Thyroid gland (tissue), 4 donors: ENCODE data around the gene MDGA2. TPM values are rescaled to one million over a fixed set of nuclear protein-coding genes. Genes with fewer than 3 reads are reported as not detected.

Experiments used
- DNase-seq, 2 donors: peaks; one replicate each; pipeline ENCODE4 v3.0.0-alpha.2; 2019
- H3K27ac ChIP-seq, 3 donors: fragments of 200-600 bp; sonication (generic); 1 replicate in 2 of 3; 2 replicates in 1 of 3; pipeline ENCODE4 v1.5.1; 2016 to 2019; ENCODE audit warnings: mild to moderate bottlenecking in 1 of 3, moderate library complexity in 1 of 3
- H3K27me3 ChIP-seq: fragments of 200-600 bp; sonication (generic); one replicate; pipeline ENCODE4 v1.5.1; 2019
- H3K36me3 ChIP-seq, 2 donors: fragments of 200-600 bp; sonication (generic); one replicate each; pipeline ENCODE4 v1.5.1; 2016 to 2019
- H3K4me1 ChIP-seq, 2 donors: fragments of 200-600 bp; sonication (generic); one replicate each; pipeline ENCODE4 v1.5.1; 2017 to 2019
- H3K4me3 ChIP-seq, 3 donors: fragments of 200-600 bp; sonication (generic); replicated peaks in 1 of 3; 1 replicate in 2 of 3; 2 replicates in 1 of 3; pipeline ENCODE4 v1.5.1; 2016; ENCODE audit warnings: mild to moderate bottlenecking in 1 of 3
- H3K9me3 ChIP-seq: fragments of 200-600 bp; sonication (generic); one replicate; pipeline ENCODE4 v1.5.1; 2017
- POLR2A ChIP-seq, 2 donors: fragments of 450-650 bp; IDR thresholded peaks; one replicate each; pipeline ENCODE4 v1.6.1; 2017; ENCODE audit warnings: antibody characterized with exemption in 2 of 2, mild to moderate bottlenecking in 2 of 2, moderate library complexity in 1 of 2
- WGBS, 2 donors: methylation state at CpG; one replicate each; pipeline ENCODE4 v1.1.5; 2017; 5-methylcytosine and 5-hydroxymethylcytosine counted together
- intact Hi-C: fragments of 100-400 bp; cut with DNase I; formaldehyde crosslinking; loops from one replicate; pipeline ENCODE4 v1.15.1; 2023
- total RNA-seq, 4 donors: library from RNA; depleted of rRNA; stranded (reverse); fragments of >200 nt; gene quantifications; one replicate each; pipeline ENCODE4 v1.2.3, GENCODE V29; 2016
- TF ChIP-seq, protein P1 (sequence below), 6 experiments: fragments of 200-600 bp in 3 of 6; fragments of 450-650 bp in 3 of 6; sonication (generic) in 3 of 6; IDR thresholded peaks; one replicate each; pipeline ENCODE4 v1.5.1; 2016 to 2019; ENCODE audit warnings: antibody characterized with exemption in 6 of 6, mild to moderate bottlenecking in 2 of 6, inconsistent platforms in 1 of 6, moderate library complexity in 1 of 6

MDGA2 gene
- total RNA-seq, 4 donors from 2014 or later, result not detected

GRCh38 chr14:47039336-47039735, 636.1 kb downstream of the MDGA2 start:
- no peak for DNase-seq
- H3K4me3 ChIP-seq, result no peak overlapping the region
- TF ChIP-seq, protein P1, sequence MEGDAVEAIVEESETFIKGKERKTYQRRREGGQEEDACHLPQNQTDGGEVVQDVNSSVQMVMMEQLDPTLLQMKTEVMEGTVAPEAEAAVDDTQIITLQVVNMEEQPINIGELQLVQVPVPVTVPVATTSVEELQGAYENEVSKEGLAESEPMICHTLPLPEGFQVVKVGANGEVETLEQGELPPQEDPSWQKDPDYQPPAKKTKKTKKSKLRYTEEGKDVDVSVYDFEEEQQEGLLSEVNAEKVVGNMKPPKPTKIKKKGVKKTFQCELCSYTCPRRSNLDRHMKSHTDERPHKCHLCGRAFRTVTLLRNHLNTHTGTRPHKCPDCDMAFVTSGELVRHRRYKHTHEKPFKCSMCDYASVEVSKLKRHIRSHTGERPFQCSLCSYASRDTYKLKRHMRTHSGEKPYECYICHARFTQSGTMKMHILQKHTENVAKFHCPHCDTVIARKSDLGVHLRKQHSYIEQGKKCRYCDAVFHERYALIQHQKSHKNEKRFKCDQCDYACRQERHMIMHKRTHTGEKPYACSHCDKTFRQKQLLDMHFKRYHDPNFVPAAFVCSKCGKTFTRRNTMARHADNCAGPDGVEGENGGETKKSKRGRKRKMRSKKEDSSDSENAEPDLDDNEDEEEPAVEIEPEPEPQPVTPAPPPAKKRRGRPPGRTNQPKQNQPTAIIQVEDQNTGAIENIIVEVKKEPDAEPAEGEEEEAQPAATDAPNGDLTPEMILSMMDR (IDR thresholded peaks at IDR 0.05), result no peak
- TF ChIP-seq POLR2A (IDR thresholded peaks at IDR 0.05), result no peak
- H3K27ac ChIP-seq, result no peak overlapping the region
- no peaks in the 10 kb centered on the region for H3K27me3 ChIP-seq
- no peaks in the 10 kb centered on the region for H3K36me3 ChIP-seq
- H3K9me3 ChIP-seq, result no peaks in the 10 kb centered on the region
- intact Hi-C loops, result no loop called here
- H3K4me1 ChIP-seq, result no peaks in the 10 kb centered on the region

DNA sequence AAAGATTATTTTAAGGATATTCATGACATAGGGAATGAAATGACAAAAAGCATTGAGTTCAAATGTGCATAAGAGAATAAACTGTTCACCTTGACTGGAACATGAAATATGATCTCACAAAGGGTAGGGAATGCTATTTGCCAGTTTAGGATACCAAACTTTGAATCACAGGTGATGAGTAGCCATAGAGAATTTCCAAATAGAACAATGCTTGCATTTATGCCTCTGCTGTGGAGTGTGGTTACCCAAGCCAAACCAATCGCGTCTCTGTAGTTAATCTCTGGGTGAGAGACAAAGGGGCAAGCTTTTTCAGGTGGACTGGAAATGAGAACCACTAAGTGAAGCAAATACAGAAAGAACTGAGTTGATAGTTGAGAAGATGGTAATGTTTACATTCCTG, 652.7 kb downstream of the MDGA2 start:
- H3K36me3 ChIP-seq, result no peaks in the 10 kb centered on the region
- H3K9me3 ChIP-seq, result no peaks in the 10 kb centered on the region
- H3K4me1 ChIP-seq, result no peaks in the 10 kb centered on the region
- intact Hi-C loops, result no loop called here
- no peak for TF ChIP-seq POLR2A (IDR thresholded peaks at IDR 0.05)
- TF ChIP-seq, protein P1 (IDR thresholded peaks at IDR 0.05), result no peak
- H3K27ac ChIP-seq, result no peak overlapping the region
- H3K27me3 ChIP-seq, result no peaks in the 10 kb centered on the region
- DNase-seq, result no peak
- no peak overlapping the region for H3K4me3 ChIP-seq
- 79 to 83% methylated on average over 2 of the region's 2 CpGs for WGBS, 2 donors

DNA sequence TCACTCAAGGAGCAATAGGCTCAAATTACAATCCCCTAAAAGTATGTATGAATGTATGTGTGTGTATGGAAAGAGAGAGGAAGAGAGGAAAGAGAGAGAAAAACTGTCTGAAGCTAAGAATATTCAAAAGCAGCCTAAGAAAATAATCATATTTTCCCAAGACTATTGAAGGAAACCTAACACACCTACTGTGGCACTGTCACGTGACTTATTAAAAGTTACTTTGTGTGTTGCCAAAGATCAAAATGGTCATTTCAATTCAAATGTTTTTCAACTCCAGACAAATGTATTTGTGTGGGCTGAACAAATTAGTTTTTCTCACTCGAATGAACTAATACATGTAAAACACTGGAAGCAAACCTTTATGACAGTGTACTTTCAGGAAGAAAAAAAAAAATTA, 654.9 kb downstream of the MDGA2 start:
- no peak overlapping the region for H3K27ac ChIP-seq
- intact Hi-C loops, result no loop called here
- H3K4me3 ChIP-seq, result no peak overlapping the region
- WGBS, 2 donors, result 88% methylated on average over 2 of the region's 2 CpGs
- no peaks in the 10 kb centered on the region for H3K36me3 ChIP-seq
- DNase-seq, result no peak
- TF ChIP-seq, protein P1 (IDR thresholded peaks at IDR 0.05), result no peak
- no peak for TF ChIP-seq POLR2A (IDR thresholded peaks at IDR 0.05)
- no peaks in the 10 kb centered on the region for H3K27me3 ChIP-seq
- H3K9me3 ChIP-seq, result no peaks in the 10 kb centered on the region
- no peaks in the 10 kb centered on the region for H3K4me1 ChIP-seq

DNA sequence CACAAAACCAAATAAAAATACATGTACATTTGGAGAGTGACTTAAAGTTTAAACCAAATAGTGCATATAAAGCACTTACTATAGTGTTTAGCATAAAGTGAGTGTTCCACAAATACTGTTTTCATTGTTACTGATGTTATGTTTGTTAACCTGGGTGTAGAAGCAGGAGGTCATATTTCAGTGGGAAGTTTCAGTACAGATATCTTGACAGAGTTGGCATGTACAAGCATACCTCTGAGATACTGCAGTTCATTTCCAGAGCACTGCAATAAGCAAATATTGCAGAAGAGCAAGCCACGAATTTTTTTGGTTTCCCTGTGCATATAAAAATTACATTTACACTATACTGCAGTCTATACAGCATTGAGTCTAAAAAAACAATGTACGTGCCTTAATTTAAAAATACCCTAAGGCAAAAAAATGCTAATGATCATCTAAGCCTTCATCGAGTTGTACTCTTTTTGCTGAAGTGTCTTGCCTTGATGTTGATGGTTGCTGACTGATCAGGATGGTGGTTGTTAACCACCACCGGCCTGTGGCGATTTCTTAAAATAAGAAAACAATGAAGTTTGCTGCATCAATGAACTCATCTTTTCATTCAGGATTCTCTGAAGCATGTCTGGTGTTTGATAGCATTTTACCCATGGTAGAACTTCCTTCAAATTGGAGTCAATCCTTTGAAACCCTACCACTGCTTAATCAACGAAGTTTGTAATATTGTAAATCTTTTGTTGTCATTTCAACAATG, 662.7 kb downstream of the MDGA2 start:
- WGBS, 2 donors, result 68 to 72% methylated on average over 6 of the region's 6 CpGs
- H3K4me1 ChIP-seq, result no peaks in the 10 kb centered on the region
- H3K27ac ChIP-seq, result no peak overlapping the region
- H3K36me3 ChIP-seq, result no peaks in the 10 kb centered on the region
- intact Hi-C loops, result no loop called here
- DNase-seq, result no peak
- TF ChIP-seq POLR2A (IDR thresholded peaks at IDR 0.05), result no peak
- TF ChIP-seq, protein P1 (IDR thresholded peaks at IDR 0.05), result no peak
- H3K4me3 ChIP-seq, result no peak overlapping the region
- no peaks in the 10 kb centered on the region for H3K9me3 ChIP-seq
- no peaks in the 10 kb centered on the region for H3K27me3 ChIP-seq

GRCh38 chr14:47009615-47010014, 665.8 kb downstream of the MDGA2 start:
- Histone ChIP-seq H3K36me3 (no peaks in the 10 kb centered on the region), H3K27me3 (no peaks in the 10 kb centered on the region), H3K9me3 (no peaks in the 10 kb centered on the region), H3K27ac (no peak overlapping the region), H3K4me1 (no peaks in the 10 kb centered on the region), H3K4me3 (no peak overlapping the region)
- 51 to 58% methylated on average over 3 of the region's 3 CpGs for WGBS, 2 donors
- TF ChIP-seq, protein P1 (IDR thresholded peaks at IDR 0.05), result no peak
- no peak for TF ChIP-seq POLR2A (IDR thresholded peaks at IDR 0.05)
- intact Hi-C loops, result no loop called here
- DNase-seq, result no peak
